Effector CD8-positive, alpha-beta T cell (primary cell): ENCODE data around the gene CLPTM1.
"Not testable (repeated sequence)": the region's sequence is repeated elsewhere in the genome, so short reads cannot be mapped to it uniquely, and the experiment has no call there.

ENCODE experiments used
- DNase-seq: peaks from one replicate; lab custom pipeline; 2025; lab: John Stamatoyannopoulos, UW
- total RNA-seq, 4 experiments: gene quantifications; one replicate each; lab custom pipeline; 2026; lab: John Stamatoyannopoulos, UW

The CLPTM1 gene, protein sequence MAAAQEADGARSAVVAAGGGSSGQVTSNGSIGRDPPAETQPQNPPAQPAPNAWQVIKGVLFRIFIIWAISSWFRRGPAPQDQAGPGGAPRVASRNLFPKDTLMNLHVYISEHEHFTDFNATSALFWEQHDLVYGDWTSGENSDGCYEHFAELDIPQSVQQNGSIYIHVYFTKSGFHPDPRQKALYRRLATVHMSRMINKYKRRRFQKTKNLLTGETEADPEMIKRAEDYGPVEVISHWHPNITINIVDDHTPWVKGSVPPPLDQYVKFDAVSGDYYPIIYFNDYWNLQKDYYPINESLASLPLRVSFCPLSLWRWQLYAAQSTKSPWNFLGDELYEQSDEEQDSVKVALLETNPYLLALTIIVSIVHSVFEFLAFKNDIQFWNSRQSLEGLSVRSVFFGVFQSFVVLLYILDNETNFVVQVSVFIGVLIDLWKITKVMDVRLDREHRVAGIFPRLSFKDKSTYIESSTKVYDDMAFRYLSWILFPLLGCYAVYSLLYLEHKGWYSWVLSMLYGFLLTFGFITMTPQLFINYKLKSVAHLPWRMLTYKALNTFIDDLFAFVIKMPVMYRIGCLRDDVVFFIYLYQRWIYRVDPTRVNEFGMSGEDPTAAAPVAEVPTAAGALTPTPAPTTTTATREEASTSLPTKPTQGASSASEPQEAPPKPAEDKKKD
- total RNA-seq, result 60.1 to 84.4 (median 73.2) reads per million in 4 experiments

DNA sequence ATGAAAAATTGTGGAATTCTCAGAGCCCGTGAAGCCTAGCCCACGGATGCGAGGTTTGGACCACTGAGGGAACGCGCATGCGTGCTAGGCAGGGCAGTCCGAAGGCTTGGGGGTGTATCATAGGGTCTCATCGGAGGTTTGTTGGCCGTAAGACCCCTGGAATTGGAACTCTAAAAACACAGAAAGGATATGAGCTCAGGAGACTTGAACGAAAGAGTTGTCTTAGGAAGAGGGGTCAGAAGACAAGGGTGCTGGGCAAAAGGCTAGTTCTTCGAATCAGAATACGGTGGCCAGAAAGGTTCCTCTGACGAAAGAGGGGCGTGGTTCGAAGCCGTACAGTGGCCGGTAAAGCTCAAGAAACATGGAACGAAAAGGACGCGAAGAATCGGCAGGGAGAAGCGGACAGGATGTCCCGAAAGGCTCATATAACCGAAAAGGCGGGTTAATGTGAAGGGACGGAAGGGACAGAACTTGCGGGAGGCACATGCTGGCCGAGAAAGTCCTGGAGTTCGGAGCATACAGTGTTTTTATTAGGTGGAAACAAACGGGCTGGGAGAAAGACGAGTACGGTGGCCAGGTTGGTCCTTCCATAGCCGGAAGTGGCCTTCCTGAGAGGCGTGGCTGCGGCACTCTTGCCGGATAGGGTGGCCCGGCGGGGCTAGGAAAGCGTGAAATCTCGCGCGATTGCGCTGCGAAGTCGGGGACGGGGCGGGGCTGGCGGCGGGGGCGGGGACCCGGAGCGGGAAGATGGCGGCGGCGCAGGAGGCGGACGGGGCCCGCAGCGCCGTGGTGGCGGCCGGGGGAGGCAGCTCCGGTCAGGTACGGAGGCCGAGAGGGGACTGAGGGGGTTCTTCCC lies at the start of gene CLPTM1:
Gene CLPTM1, plus strand, starts transcription at position 732 of the 856 bp plus-strand sequence. Its CDS starts 16 bp downstream, at position 748.
- DNase-seq, result peak; percentile 94

GRCh38 chr19:44905437-44906160 lies 49.6 kb upstream of the CLPTM1 start, which contains the start of gene APOE:
Gene APOE, plus strand, starts transcription at chr19:44905796. Its CDS starts 829 bp downstream, at chr19:44906625.
- DNase-seq, result no peak

- no peak for DNase-seq
Observed at GRCh38 chr19:44907613-44908012, 47.6 kb upstream of the CLPTM1 start.

GRCh38 chr19:44908074-44908835 lies 46.9 kb upstream of the CLPTM1 start:
- DNase-seq, result no peak

- no peak for DNase-seq
Observed at GRCh38 chr19:44908836-44909261, 46.3 kb upstream of the CLPTM1 start.

- no peak for DNase-seq
Observed at GRCh38 chr19:44909775-44910174, 45.4 kb upstream of the CLPTM1 start.

DNA sequence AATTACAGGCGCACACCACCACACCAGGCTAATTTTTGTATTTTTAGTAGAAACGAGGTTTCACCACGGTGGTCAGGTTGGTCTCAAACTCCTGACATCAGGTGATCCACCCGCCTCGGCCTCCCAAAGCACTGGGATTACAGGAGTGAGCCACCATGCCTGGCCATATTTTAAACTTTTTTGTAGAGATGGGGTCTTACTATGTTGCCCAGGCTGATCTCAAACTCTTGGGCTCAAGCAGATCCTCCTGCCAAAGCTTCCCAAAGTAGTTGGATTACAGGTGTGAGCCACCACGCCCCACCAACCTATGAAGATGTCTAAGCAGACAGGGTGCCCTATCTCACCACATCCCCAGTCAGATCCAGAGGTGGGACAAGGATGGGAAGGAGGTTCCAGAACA lies 43.3 kb upstream of the CLPTM1 start:
- not testable (repeated sequence) for DNase-seq

DNA sequence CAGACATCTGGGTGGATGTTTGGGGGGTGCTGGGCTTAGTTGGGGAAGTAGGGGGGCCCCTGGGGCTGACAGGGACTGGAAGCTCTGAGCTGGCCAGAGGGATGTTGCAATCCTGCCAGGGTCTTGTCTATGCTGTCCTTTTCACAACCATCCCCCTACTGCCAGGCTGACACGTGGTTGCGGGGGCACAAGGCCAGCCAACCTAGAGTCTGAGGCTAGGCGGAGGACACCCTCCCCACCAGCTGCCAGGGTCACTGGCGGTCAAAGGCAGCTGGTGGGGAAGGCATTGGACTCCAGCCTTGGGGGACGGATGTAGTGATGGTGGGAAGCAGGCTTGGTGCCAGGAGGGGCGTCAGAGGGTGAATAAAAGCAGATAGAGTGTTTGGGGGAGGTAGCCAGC lies 42.3 kb upstream of the CLPTM1 start:
- DNase-seq, result no peak

DNA sequence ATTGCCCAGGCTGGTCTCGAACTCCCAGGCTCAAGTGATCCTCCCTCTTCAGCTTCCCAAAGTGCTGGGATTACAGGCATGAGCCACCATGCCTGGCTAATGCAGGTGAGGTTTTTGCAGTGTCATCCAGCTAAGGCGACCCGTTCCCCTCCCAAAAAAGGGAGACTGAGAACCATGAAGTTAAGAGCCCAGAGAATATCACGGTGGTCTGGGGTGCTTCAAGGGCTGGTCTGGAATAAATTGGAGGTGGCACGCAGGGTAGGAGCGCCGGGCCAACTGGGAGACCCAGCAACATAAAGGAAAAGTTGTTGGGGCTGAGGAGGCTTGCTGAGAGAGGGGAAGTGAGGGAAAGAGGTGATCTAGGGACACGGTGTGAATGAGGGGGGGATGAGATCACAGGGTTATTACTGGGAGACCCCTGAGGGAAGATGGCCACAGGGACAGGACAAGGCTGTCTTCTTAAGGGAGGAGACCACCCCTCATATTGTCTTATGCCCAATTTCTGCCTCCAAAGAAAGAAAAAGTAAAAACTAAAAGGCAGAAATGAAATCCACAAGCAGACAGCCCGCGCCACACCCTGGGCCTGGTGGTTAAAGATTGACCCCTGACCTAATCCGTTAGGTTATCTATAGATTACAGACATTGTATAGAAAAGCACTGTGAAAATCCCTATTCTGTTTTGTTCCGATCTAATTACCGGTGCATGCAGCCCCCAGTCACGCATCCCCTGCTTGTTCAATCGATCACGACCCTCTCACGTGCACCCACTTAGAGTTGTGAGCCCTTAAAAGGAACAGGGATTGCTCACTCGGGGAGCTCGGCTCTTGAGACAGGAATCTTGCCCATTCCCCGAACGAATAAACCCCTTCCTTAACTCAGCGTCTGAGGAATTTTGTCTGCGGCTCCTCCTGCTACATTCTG lies 41.4 kb upstream of the CLPTM1 start:
- DNase-seq, result not testable (repeated sequence)

- DNase-seq, result peak; percentile 70
Observed at GRCh38 chr19:44914433-44915206, 40.6 kb upstream of the CLPTM1 start, which contains the start of gene APOC1. Gene APOC1, plus strand, starts transcription at chr19:44914608. Its CDS starts 284 bp downstream, at chr19:44914892.

- no peak for DNase-seq
Observed at GRCh38 chr19:44924243-44924725, 30.9 kb upstream of the CLPTM1 start.

DNA sequence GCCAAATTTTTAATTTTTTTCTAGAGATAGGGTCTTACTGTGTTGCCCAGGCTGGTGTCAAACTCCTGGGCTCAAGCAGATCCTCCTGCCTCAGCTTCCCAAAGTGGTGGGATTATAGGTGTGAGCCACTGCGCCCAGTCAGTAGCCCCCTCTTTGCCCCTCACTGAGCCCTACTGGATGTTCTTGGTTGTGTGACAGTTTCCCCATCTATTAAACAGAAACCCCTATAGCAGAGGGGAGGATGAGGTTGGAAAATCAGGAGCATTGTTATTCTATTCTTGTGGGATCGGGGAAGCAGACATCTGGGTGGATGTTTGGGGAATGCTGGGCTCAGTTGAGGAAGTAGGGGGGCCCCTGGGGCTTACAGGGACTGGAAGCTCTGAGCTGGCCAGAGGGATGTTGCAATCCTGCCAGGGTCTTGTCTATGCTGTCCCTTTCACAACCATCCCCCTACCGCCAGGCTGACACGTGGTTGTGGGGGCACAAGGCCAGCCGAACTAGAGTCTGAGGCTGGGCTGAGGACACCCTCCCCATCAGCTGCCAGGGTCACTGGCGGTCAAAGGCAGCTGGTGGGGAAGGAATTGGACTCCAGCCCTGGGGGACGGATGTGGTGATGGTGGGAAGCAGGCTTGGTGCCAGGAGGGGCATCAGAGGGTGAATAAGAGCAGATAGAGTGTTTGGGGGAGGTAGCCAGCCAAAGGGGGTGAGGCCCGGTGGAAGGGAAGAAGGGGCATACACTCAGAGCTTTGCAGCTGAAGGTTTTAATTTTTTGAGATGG lies 29.9 kb upstream of the CLPTM1 start:
- no peak for DNase-seq

DNA sequence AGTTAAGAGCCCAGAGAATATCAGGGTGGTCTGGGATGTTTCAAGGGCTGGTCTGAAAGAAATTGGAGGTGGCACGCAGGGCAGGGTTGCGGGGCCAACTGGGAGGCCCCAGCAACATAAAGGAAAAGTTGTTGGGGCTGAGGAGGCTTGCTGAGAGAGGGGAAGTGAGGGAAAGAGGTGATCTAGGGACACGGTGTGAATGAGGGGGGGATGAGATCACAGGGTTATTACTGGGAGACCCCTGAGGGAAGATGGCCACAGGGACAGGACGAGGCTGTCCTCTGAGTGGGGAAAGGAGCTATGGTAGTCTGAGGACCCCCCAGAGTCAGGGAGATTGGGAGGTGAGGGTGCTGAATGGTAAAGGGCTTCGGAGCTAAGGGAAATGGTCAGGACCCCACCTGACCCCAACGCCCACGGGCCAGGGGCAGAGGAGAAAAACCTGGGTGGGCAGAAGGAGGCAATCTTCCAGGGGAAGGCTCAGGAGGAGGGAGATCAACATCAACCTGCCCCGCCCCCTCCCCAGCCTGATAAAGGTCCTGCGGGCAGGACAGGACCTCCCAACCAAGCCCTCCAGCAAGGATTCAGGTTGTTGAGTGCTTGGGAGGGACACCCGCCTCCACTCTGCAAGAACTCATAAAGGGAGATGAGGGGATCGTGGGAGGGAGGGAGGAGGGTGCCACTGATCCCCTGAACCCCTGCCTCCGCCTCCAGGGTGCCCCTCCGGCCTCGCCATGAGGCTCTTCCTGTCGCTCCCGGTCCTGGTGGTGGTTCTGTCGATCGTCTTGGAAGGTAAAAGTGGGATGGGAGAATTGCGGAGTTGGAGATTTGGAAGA lies 28.7 kb upstream of the CLPTM1 start:
- not testable (repeated sequence) for DNase-seq

DNA sequence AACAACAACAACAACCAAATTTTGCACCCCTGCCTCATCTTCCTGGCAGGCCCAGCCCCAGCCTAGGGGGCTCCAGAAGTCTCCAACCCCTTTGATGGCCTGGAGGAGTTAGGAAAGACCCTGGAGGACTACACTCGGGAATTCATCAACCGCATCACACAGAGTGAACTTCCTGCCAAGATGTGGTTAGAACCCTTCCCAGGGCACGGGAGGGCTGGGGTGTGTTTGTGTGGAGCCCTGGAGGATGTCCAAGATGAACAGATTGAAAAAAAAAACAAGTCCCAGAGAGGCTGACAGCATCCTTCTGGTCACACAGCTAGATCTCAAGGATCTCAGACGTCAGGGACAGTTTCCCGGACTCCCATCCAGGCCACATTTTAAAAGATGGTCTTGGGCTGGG lies 27.4 kb upstream of the CLPTM1 start:
- DNase-seq, result no peak

DNA sequence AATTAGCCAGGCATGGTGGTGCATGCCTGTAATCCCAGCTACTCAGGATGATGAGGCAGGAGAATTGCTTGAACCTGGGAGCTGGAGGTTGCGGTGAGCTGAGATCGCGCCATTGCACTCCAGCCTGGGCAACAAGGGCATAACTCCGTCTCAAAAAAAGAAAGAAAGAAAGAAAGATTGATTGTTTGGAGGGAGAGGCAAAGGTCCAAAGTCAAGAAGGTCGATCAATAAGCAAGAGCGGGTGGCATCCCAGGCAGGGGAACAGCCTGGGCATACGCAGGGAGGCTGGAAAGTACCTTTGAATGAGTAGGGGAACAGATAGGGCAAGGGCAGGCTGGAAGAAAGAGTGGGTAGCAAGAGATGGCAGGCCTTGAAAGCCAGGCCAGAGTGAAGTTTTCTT lies 25.1 kb upstream of the CLPTM1 start:
- DNase-seq, result no peak

- DNase-seq, result no peak
Observed at GRCh38 chr19:44931541-44931940, 23.6 kb upstream of the CLPTM1 start.

DNA sequence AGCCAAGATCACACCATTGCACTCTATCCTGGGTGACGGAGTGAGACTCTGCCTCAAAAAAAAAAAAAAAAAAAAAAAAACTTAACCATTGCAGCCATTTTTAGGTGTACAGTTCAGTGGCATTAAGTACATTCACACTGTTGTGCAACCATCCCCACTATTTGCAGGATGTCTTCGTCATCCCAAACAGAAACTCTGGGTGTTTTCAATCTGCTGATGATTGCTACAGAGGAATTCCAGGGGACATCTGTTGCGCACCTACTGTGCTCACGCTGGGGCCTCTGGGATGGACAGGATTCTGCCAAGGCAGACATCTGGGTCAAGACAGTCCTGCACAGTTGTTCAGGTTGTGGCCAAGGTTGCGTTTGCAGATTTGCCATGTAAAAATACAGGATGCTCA lies 15.5 kb upstream of the CLPTM1 start:
- no peak for DNase-seq
